Neural cell (in vitro differentiated cells): ENCODE results near the gene EFCAB8.

Source experiments
- CTCF ChIP-seq: fragments of 450-650 bp; IDR thresholded peaks from 2 replicates; pipeline ENCODE4 v1.5.1; 2014; ENCODE audit warnings: antibody characterized with exemption, mild to moderate bottlenecking, moderate library complexity; ENCODE audit not compliant: poor library complexity, severe bottlenecking
- EP300 ChIP-seq: fragments of 450-650 bp; conservative IDR thresholded peaks from 2 replicates; pipeline ENCODE4 v1.6.1; 2014; ENCODE audit warnings: antibody characterized with exemption, mild to moderate bottlenecking, moderate library complexity; ENCODE audit not compliant: poor library complexity, severe bottlenecking
- EZH2 ChIP-seq: fragments of 200-600, 300-800 bp; shearing (Covaris generic), sonication (generic); IDR thresholded peaks from 2 replicates; pipeline ENCODE4 v1.6.1; 2014; ENCODE audit warnings: antibody characterized with exemption, low read length, borderline replicate concordance, mild to moderate bottlenecking; ENCODE audit not compliant: insufficient read depth, poor library complexity, severe bottlenecking
- MXI1 ChIP-seq: fragments of 450-650 bp; conservative IDR thresholded peaks from 2 replicates; pipeline ENCODE4 v1.6.1; 2014; ENCODE audit warnings: antibody characterized with exemption, mild to moderate bottlenecking; ENCODE audit not compliant: poor library complexity, severe bottlenecking
- POLR2AphosphoS5 ChIP-seq: IDR thresholded peaks from 2 replicates; pipeline ENCODE4 v1.6.1; 2012
- RAD21 ChIP-seq: fragments of 450-650 bp; conservative IDR thresholded peaks from 2 replicates; pipeline ENCODE4 v1.6.1; 2014; ENCODE audit warnings: antibody characterized with exemption, mild to moderate bottlenecking, moderate library complexity
- REST ChIP-seq: IDR thresholded peaks from 2 replicates; pipeline ENCODE4 v1.6.1; 2012; ENCODE audit warnings: borderline replicate concordance
- SMC3 ChIP-seq: fragments of 450-650 bp; conservative IDR thresholded peaks from 2 replicates; pipeline ENCODE4 v1.6.1; 2014; ENCODE audit warnings: antibody characterized with exemption, mild to moderate bottlenecking, moderate library complexity; ENCODE audit not compliant: poor library complexity
- TAF1 ChIP-seq: IDR thresholded peaks from 2 replicates; pipeline ENCODE4 v1.6.1; 2012; ENCODE audit warnings: low read depth

- TF ChIP-seq POLR2AphosphoS5 (no peak), CTCF (no peak), TAF1 (no peak), REST (no peak), EP300 (no peak), MXI1 (no peak), EZH2 (no peak), RAD21 (no peak), SMC3 (no peak)
These were observed 114.5 kb downstream of the EFCAB8 start for GRCh38 chr20:32973077-32973717.
